ENCODE results near the gene RPL39.

- no peak for TF ChIP-seq CTCF (IDR thresholded peaks at IDR 0.05; ENCODE audit: low read depth, low read length)
- no peak for TF ChIP-seq EZH2phosphoT487 (IDR thresholded peaks at IDR 0.05; ENCODE audit: low read depth)
These were observed 46.1 kb downstream of the RPL39 start for GRCh38 chrX:119745283-119745848.

Data from OCI-LY3 (cell line).